IPS DF 4.7 (cell line): ENCODE measurements around the gene OTX2.

Experiments used
- DNase-seq: peaks from one replicate; pipeline ENCODE4 v3.0.0-alpha.2; 2013; ENCODE audit warnings: low spot score; ENCODE audit errors: extremely low read depth

The OTX2 gene

DNA sequence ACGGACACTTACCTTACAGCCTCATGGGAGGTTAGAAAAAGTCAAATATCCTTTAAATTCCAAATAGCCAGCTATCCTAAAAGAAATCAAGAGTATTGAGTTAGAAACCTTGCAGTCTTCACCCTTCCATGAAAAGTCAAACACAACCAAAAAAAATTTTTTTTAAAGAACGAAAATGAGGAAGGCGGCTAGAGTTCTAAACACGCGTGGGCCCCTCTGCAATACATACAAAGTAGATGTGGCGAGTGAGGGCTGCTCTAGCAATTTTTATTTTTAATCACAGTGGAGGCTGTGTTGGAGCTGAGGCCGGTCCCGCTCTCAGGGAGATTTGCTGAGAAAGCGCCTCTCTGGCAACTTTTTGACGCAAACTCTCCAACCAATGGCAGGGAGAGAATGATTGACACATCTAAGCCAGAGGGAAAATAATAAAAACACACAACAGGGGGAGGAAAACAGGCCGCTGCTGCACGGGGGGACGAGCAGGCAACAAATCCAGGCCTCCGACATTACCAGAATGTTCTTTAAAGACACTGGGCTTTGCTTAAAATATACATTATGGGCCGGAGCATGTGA, at the start of gene OTX2:
Gene OTX2 (minus strand): TSS at position 333 of the 573 bp plus-strand sequence. CDS start 5,023 bp downstream, outside the sequence.
- no peak for DNase-seq

DNA sequence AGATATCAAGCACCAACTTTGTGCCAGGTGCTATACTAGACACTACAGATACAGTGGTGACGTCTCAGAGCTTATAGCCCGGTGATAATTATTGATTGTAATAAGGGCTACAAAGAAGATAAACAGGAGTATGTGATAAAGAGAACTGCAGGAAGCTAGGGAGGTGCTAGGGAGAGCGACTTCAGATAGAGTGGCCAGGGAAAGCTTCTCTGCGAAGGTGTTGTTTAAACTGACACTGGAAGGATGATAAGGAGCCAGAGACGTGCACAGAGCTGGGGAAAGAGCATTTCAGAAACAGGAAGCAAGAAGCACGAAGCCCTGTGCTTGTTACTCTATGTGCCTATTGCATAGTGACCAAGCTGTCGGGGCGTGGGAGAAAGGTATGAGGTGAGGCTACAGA, 48.1 kb upstream of the OTX2 start:
- no peak for DNase-seq

DNA sequence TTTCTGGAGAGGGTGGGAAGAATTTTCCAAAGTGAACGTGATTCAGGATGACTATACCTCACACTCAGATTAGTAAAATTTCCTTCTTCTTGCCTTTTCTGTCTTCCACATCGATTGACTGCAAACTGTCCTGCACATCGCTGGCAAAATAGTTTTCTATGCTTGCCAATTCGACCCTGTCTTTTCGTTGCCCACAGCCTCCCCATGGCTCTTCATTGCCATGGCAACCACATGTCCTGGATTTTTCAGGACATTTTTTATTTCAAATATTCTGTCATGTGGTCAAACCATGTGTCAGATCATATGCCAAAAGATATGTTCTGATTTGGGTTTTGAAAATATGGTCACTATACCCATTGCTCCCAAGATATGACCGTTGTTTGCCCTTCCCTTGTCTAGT, 46.9 kb upstream of the OTX2 start:
- no peak for DNase-seq

DNA sequence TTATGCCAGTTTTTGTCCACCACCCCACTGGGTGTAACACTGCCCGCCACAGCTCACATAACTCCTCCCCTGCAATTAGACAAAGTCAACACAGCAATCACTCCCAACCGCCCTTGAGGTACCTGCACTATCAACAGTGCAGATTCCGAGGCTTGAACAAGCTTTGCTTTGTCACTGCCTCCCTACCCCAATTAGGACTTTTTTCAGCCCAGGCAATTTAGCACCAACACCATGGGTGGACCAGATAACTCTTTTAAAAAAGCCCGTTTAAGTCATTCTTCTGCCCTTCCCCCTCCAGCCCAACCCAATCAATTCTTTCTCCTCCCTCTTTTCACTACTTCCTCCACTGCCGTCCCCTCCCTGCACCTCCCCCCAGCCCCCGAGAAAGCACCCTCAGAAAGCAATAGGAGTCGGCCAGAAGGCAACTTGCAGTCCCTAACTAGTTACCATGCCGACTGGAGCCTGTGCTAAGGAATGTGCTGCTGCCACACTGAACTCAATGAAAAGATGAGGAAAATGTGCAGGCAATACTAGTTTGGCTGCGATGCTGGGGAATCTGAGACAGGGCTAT, 45.7 kb upstream of the OTX2 start:
- DNase-seq = peak; percentile 46

DNA sequence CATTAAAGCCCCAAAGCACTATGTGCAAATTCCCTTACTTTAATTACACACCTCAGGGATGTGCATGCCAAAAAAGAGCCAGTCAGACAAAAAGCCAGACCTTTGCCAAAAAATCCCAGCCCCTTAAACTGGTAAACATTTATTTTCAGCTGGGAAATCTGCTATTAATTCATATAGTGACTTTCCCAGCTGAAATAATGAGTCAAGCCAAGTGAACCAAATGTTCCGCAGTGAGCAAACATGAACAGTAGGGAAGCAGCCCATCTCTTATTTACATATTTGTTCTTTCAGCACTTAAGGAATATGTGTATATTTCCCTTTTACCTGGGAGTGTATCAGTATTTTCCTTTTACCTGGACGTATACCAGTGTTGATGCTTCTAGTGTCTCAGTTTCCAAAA, 44.0 kb upstream of the OTX2 start:
- DNase-seq = no peak

DNA sequence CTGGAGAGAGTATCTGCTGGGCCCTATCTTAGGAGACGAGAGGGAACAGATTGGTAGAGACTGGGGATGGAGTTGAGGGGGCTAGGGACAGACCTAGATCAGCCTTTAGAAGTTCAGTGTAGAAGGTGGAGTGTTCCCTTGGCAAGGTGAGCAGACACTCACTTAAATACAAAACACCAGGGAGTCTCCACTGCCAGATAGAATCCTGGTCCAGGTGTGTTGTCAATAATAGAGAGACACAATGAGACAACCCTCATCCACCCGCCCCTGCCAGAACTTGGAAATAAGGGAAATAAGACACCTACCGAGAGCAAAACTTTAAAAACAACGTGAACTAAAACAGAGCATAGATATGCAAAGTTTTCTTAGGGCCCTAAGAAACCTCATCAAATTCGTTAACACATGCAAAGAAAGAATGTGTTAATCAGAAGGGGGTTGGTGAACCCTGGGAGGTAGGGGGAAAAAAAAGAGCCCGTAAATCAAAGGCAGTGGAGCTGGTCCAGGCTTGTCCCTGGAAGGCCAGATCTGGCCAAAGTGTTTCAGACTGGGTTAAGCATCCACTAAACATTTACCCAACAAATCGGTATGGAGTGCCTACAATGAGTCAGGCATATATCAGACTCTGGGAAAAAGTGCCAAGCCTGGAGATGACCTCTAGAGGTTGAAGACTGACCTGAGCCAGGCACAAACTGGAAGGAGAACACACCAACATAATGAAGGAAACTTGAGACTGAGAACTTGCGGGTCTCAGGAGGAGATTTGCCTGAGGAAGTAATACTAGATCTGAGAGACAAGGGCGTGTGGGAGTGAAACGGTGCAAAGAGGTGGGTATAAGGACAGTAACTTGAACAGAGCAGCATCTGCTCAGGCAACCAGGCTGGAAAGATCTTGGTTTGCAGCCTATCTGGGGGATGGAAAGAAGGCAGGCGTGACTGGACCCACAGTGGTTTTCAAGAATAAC, 37.0 kb upstream of the OTX2 start:
- peak; percentile 78 for DNase-seq

DNA sequence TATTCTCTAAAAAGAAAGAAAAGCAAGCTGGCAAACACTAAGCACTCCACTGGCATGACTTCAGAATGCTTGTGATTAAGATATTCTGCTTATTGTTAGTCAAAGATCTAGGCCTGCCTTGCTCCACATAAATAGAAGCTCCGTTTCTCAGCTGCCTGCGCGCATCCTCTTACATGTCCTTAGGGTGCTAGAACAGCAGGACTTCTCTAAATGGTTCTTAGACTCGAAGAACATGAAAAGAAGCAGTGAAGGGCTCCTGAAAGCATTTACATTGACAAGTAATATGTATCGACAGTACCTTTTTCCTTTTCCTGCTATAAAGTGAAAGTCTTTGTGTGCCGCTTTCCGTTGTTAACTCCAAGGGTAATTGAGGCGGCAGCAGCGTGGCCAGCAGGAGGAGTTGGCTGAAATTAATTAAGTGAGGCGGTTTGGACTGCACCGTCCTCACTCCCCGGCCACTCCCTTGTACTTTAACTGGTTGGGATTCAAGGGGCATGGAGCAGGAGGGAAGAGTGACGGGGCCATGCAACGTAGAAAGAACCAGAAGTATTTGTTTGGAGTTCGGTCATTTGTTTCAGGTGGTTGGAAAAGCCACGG, 34.2 kb upstream of the OTX2 start:
- DNase-seq = no peak

DNA sequence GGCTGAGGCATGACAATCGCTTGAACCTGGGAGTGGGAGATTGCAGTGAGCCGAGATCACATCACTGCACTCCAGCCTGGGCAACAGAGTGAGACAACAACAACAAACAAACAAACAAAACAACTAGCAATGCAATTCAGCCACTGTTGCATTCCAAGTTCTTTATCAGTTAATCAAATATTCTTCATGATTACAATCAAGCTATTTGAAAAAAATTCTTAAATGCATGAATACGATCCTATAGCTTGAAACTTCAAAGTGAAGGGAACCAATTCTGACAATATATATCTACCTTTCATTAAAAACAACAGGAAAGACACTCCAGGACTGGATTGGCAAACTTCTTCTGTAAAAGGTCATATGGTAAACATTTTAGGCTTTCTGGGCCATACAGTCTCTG, 31.3 kb upstream of the OTX2 start:
- DNase-seq = no peak

DNA sequence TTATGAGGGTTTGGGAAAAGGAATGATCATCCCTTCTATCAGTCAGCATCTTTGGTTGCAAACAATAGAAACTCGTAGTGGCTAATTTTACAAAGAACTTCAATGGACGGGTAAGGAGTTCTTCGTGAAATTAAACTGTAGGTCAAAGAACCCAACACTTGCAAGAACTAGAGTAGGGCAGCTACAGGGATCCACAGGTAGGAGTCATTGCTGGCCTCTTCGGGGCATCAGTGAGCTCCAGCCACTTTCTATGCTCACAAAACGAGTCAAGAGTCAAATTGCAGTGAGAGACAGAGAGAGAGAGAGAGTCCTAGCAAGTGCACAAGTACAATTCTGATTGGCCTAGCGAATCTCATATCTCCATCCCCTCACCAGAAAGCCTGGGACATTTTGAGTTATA, 29.9 kb upstream of the OTX2 start:
- DNase-seq = no peak

DNA sequence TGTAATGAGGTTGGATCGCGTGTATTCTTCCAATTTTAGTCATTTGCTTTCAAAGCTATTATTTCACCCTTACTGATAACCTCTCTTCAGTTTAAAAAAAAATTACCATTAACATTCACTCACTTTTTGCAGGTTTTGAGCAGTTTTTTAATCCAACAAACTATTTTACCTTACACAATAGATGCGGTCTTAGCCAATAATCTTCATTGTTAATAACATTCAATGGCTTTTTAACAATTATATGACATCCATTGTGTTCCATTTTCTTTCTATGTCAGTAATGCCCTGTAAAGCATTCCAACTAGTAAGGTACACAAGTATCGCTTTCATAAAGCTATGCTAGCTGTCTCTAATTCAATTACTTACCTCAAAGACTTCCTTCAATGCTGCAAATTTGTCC, 18.9 kb upstream of the OTX2 start:
- no peak for DNase-seq

DNA sequence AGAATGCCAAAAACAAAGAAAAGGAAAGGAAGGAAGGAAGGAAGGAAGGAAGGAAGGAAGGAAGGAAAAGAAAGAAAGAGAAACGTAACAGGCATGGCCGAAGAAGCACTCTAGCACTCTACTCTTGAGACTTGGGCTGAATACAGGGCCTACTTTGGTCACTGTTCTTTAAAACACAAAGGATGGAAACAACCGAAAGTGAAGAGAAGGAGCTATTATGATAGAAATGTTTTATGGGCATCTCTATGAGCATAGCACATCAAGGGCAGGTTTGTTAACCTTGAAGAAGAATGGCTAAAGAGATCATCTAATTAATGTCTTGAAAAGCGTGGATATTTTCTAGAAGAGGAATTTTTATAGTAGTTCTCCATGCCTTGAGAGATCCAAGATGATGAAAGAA, 15.9 kb upstream of the OTX2 start:
- no peak for DNase-seq

DNA sequence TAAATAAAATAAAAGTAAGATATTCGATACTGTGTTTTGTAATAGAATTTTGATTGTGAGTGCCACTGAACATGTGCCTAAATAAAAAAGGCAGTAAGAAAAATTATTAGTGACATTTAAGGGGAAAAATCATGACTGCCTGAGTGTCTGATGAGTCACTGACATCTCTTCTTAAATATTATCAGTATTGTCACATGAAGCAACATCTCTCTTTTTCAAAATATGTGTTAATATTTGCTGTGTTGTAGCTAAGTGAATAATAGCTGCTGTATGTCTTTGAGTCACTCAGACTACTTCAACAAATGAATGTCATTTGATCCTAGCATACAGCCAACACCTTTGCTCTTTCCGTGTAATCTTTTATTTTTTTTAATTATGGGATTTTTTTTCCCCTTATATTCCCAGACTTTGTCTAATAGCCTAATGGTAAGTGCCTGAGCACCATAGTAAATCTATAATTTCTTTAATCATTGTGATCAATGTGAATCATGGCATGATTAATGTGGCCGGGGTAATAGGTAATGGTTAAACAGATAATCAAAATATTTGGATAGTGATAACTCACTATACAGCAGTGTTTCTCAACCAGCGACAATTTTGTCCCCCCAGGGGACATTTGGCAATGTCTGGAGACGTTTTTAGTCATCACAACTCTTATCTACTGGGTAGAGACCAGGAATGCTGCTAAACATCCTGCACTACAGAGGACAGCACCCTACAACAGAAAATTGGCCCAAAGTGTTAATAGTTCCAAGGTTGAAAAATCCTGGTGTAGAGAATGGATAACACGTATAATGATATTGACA, 11.7 kb upstream of the OTX2 start:
- DNase-seq = no peak

DNA sequence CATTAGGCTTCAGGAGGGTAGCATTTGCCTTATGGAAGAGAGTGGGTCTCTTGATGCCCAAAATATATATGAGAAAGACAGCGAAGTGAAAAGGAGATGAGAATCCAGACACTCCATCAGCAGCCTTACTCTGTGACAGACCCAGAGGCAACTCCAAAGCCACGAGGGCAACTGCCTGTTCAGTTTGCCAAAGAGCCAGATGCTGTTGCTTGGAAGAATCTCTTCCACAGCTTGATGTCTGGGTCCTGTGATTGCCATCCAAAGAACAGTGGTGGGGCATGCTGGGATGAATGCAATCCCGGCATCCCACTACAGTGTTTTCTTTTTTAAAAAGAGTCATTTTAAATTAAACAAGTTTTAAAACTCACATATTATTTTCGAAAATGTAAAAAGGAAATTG, 10.9 kb upstream of the OTX2 start:
- no peak for DNase-seq

DNA sequence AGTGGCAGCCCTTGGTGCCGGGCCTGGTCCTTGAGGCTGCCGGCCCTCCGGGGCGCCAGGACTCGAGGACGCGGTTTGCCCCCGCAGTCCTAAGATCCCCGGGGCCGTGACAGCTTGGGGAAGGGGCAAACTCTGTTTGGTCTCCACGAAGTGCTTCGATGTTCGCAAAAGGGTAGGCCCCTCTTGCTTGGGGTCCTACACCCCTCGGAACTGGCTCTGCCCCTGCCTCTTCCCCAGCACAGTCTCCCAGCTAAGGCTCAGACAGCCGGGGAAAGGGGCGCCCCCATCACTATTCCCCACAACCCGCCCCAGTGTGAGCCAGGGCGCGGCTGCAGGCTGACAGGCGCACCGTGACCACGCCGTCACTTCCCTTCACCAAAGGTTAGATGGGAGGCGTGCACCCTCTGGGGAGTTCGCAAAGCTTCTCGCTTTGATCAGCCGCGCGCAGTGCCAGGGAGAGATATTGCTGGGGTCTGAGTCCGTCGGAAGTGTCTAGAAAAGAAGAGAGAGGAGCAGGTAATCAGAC, 7.2 kb upstream of the OTX2 start:
- DNase-seq = no peak

DNA sequence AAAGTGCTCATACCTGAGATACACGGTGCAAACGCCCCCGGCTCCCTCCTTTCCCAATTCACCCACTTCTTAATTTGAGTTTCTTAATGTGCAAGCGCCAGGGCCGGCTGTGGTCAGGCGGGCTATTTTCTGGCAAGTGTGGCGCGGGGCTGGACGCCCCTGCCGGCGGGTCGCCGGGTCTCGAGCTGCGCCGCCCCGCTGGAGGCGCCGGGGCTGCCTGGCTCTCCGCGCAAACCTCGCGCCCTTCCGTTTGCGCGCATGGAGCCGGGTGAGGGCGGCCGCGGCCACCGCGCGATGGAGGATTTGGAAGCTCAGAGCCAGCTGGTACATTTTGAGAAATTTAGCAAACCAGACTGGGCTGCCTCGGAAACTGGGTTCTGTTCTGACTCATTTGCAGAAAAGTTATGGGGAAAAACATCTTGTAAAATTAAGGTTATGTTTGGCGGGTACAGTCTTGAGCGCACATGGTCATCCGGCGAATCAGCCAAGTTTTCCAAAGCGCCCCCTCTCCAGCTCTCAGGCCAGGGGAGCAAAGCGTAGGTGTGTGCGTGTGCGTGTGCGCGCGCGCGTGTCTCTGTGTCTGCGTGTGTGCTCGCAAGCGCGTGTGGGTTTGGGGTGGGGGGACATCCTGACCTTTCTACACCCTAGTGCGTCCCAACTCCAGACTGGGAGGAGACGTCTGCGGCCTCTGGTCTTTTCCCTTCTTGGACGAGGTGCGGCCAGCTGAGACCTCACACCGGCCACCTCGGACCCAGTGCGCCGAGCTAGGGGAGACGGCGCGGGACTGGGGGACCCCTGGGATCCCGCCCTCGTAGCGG, 6.5 kb upstream of the OTX2 start:
- DNase-seq = no peak

DNA sequence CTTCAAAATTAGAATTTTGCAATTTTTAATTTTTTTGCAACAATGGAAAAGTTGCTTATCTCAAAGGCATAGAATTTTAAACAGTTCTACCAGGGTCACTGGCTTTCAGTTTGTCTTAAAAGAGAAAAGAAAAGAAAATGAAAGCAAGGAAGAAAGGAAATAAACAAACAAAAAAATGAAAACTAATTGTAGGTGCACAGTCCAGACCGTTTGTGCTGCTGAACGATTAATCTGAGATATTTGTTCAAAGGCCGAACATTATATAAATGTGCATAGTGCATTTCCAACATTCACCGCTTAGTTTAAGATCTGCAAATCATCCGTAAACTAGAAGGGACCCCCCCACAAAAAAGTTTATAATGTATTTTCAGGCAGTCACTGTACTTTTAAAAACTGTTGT, 5.5 kb upstream of the OTX2 start:
- DNase-seq = no peak

DNA sequence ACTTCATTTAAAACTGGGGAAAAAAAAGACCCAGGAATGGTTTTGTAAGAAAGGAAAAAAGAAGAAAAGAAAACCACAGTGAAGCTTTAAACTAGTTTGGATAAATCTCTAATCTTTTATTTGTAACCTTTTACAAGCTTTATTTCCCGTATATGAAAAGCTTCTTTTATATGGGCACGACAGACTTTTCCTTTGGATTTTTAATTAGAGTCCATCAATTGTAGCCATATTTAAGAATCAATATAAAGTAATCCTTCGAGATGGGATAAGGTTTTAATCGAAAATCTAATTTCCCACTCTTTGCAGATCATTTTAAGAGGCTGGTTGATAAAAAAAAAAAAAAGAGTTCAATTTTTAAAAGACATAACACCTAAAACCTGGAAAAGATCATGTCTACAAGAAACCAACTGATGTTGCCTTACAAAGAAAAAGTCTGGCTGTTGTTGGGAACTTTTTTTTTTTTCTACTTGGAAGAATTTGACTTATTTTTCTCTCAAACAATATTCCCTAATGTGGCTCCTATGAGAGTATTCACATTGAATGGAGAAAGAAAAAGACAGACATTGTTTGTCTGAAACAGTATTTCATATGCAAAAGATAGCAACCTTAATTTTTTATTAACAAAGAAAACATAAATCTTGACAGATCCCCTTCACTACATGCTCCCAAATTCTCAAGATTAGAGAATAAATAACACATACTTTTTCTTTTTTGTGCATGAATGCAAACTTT, 4.9 kb upstream of the OTX2 start:
- DNase-seq = no peak

DNA sequence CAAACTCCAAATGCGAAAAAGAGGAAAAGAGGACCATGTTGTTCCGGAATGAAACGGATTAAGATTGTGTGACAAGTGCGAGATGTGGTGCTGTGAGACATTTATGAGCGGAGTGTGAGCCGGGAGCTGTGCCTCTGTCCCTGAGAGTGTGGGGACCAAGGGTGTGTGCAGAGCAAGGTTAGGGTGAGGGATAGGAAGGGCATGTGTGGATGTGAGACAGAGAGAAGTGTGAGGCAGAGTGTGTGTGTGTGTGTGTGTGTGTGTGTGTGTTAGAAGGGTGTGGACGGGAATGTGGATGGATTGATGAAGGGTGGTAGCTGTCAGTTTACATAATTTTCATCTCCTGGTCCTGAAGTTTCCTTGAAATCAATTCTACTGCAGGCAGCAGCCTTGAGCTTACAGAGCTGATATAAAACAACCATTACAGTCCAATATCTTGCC, 4.3 kb upstream of the OTX2 start:
- DNase-seq = no peak

DNA sequence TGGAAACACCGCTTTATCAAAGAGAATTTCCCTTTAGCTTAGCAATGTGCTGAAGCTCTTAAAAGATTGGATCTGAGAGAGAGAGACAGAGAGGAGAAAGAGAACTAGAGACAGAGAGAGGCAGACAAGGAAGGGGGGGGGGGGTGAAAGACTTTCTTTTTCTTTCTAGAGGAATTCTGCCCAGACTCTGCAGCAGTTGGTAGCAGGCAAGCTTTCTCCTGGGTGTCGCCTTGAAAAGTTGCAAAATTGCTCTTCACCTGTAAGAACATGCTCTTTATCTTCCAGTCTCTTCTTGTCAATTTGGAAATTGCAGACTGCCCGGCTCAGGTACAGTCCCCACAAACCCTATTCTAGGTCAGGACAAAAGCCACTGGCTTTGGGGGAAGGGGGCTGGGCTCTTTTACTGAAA, 2.9 kb upstream of the OTX2 start:
- DNase-seq = no peak
